DOHH2 (cell line): ENCODE results near the gene ARHGAP1.

ENCODE experiments used
- H3F3A ChIP-seq: fragments of 200-600 bp; sonication (generic), shearing (Covaris generic); 2 replicates; pipeline ENCODE4 v1.6.0; 2016; ENCODE audit warnings: antibody characterized with exemption, mild to moderate bottlenecking; ENCODE audit not compliant: control insufficient read depth, insufficient read depth
- H3K27ac ChIP-seq: fragments of 200-600 bp; sonication (generic); 2 replicates; pipeline ENCODE4 v1.5.1; 2014; ENCODE audit warnings: low read depth, mild to moderate bottlenecking, low read length, moderate library complexity
- H3K27me3 ChIP-seq: fragments of 200-600 bp; sonication (generic); 2 replicates; pipeline ENCODE4 v1.6.1; 2014; ENCODE audit warnings: mild to moderate bottlenecking, low read length, mixed read lengths; ENCODE audit not compliant: control insufficient read depth
- H3K36me3 ChIP-seq: fragments of 200-600 bp; sonication (generic); 2 replicates; pipeline ENCODE4 v1.6.1; 2014; ENCODE audit warnings: mild to moderate bottlenecking, low read length, moderate library complexity, mixed read lengths; ENCODE audit not compliant: control insufficient read depth
- H3K4me1 ChIP-seq: fragments of 200-600 bp; sonication (generic); 2 replicates; pipeline ENCODE4 v1.6.1; 2014; ENCODE audit warnings: mild to moderate bottlenecking, low read length, mixed read lengths; ENCODE audit not compliant: control insufficient read depth
- H3K4me2 ChIP-seq: fragments of 200-600 bp; sonication (generic); 2 replicates; pipeline ENCODE4 v1.6.0; 2014; ENCODE audit warnings: mild to moderate bottlenecking, low read length, moderate library complexity
- H3K4me3 ChIP-seq: fragments of 200-600 bp; sonication (generic); 2 replicates; pipeline ENCODE4 v1.5.1; 2014; ENCODE audit warnings: mild to moderate bottlenecking, low read length, mixed read lengths
- H3K79me2 ChIP-seq: fragments of 200-600 bp; sonication (generic); 2 replicates; pipeline ENCODE4 v1.6.1; 2014; ENCODE audit warnings: mild to moderate bottlenecking, low read length, mixed read lengths; ENCODE audit not compliant: control insufficient read depth
- H3K9me2 ChIP-seq: fragments of 200-600 bp; sonication (generic); replicated peaks from 2 replicates; pipeline ENCODE4 v1.6.1; 2014; ENCODE audit warnings: mild to moderate bottlenecking, low read length, mixed read lengths; ENCODE audit not compliant: control insufficient read depth
- H3K9me3 ChIP-seq: fragments of 200-600 bp; sonication (generic); 2 replicates; pipeline ENCODE4 v1.6.1; 2014; ENCODE audit warnings: antibody characterized with exemption, low read length, mixed read lengths; ENCODE audit not compliant: control insufficient read depth, insufficient read depth
- H4K20me1 ChIP-seq: fragments of 200-600 bp; sonication (generic); 2 replicates; pipeline ENCODE4 v1.6.0; 2014; ENCODE audit warnings: low read depth, mild to moderate bottlenecking, antibody characterized with exemption, low read length, moderate library complexity; ENCODE audit not compliant: control insufficient read depth, insufficient read depth
- EZH2phosphoT487 ChIP-seq: fragments of 200-600 bp; sonication (generic); IDR thresholded peaks from 2 replicates; pipeline ENCODE4 v1.6.1; 2017; ENCODE audit warnings: borderline replicate concordance, mild to moderate bottlenecking, antibody characterized with exemption, low read length, moderate library complexity, mixed read lengths
- TF ChIP-seq, protein P1 (sequence below): fragments of 200-600 bp; sonication (generic); IDR thresholded peaks from one replicate; pipeline ENCODE4 v1.5.1; 2014; ENCODE audit warnings: antibody characterized with exemption, mild to moderate bottlenecking, low read depth, low read length; ENCODE audit not compliant: poor library complexity, severe bottlenecking

The ARHGAP1 gene

DNA sequence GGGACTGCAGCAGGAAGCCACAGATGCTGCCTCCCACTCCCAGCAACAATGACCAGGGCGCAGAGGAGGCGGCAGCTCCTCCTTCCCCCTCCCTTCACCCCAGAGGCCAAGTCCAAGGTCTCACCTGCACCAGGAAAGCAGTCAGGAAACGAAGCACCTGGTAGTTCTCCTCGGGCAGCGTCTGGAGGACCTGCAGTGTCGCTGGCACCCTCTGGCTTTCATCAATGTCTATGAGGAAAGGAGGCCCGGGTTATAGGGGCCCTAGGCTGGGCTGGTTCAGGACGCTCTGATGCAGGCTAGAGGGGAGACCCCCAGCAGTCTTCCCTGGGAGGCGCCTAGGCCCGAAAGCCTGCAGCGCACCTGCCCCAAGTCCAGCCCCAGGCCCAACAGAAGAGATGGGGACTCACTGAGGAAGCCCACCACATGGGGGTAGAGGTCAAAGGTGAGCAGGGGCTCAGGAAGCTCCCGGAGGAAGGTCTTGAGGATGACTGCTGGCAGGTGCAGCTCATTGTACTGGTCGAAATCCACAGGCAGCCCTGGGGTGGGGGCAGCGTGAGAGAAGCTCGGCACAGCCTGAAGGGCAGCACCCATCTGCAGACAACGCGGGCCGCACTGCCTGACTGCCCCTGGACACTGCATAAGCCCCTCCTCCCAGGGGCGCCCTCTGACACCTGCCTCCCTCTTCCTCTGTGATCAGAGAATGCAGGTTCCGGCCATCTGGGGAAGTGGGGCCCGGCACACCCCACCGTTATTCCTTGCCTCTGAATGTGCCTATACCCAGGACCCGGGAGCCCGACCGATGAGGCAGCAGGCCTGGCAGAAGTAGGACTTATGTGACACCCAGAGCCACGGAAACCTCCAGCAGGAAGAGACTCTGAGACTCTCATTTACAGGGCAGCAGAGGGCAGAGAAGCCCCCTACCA lies 20.9 kb downstream of the ARHGAP1 start:
- no peaks in the 10 kb centered on the region for H3F3A ChIP-seq
- no peak overlapping the region for H3K4me2 ChIP-seq
- no peaks in the 10 kb centered on the region for H4K20me1 ChIP-seq
- peaks cover 25% of the 10 kb centered on the region for H3K4me1 ChIP-seq
- no peaks in the 10 kb centered on the region for H3K9me3 ChIP-seq
- H3K9me2 ChIP-seq = no peaks in the 10 kb centered on the region
- peaks cover 37% of the 10 kb centered on the region for H3K36me3 ChIP-seq
- TF ChIP-seq EZH2phosphoT487 = no peak
- TF ChIP-seq, protein P1, sequence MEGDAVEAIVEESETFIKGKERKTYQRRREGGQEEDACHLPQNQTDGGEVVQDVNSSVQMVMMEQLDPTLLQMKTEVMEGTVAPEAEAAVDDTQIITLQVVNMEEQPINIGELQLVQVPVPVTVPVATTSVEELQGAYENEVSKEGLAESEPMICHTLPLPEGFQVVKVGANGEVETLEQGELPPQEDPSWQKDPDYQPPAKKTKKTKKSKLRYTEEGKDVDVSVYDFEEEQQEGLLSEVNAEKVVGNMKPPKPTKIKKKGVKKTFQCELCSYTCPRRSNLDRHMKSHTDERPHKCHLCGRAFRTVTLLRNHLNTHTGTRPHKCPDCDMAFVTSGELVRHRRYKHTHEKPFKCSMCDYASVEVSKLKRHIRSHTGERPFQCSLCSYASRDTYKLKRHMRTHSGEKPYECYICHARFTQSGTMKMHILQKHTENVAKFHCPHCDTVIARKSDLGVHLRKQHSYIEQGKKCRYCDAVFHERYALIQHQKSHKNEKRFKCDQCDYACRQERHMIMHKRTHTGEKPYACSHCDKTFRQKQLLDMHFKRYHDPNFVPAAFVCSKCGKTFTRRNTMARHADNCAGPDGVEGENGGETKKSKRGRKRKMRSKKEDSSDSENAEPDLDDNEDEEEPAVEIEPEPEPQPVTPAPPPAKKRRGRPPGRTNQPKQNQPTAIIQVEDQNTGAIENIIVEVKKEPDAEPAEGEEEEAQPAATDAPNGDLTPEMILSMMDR = no peak
- H3K4me3 ChIP-seq = no peak overlapping the region
- H3K27ac ChIP-seq = no peak overlapping the region
- H3K27me3 ChIP-seq = no peaks in the 10 kb centered on the region
- H3K79me2 ChIP-seq = no peaks in the 10 kb centered on the region

DNA sequence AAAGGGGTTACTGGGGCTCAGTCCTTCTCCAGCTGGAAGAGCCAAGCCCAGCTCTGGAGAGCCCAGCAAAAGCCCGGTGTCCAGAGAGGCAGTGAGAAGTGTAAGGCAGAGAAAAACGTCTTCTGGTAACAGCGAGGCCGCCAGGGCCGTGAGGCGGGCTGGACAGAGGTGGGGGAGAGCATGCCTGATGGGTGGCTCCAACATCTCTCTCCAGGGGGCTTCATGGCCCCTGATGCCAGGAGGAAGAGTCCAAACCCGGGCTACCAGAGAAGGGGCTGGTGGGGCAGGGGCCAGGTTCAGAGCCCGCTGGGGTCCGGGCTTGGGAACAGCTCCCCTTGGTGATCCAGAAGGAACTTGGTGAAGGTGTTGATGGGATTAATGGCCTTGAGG lies 21.7 kb downstream of the ARHGAP1 start:
- H3K27ac ChIP-seq = no peak overlapping the region
- H3K79me2 ChIP-seq = no peaks in the 10 kb centered on the region
- TF ChIP-seq, protein P1 = no peak
- no peak for TF ChIP-seq EZH2phosphoT487
- H4K20me1 ChIP-seq = no peaks in the 10 kb centered on the region
- no peak overlapping the region for H3K4me2 ChIP-seq
- H3K9me2 ChIP-seq = no peaks in the 10 kb centered on the region
- no peaks in the 10 kb centered on the region for H3F3A ChIP-seq
- H3K27me3 ChIP-seq = no peaks in the 10 kb centered on the region
- no peaks in the 10 kb centered on the region for H3K9me3 ChIP-seq
- H3K36me3 ChIP-seq = peaks cover 39% of the 10 kb centered on the region
- peaks cover 32% of the 10 kb centered on the region for H3K4me1 ChIP-seq
- H3K4me3 ChIP-seq = no peak overlapping the region

DNA sequence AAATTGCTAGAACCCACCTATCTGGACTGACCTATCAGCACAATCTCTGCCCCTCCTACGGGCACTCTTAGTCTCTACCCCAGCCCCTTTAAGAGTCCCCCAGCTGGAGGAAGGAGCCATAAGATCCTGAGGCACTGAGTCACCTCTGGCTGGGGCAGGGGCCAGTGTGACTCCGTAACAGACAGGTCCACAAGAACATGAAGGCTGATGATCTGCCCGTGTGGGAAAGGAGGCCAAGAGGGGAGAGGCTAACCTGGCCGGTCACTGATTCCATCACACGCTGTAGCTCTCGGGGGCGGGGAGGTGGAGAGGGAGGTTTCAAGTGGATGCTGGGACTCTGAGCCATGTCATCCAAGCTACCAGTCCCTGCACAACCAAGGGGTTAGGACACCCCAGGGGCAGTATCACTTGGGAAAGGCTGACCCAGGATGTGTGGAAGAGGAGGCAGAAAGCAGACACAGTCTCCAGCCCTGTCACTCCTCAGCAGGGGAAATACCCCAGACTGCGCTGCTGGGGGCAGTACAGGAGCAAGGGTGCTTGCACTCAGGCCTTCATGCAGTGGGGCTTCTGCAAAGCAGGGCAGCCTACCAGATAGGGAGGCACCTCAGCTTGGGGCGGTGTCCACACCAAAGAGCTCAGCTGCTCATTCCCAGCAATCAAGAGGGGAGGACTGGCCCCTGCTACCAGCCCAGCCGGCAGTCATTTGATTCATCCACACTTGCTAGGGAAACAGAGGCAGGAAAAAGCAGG lies 22.3 kb downstream of the ARHGAP1 start:
- Histone ChIP-seq H3K9me3 (no peaks in the 10 kb centered on the region), H3K36me3 (peaks cover 45% of the 10 kb centered on the region), H3K27ac (no peak overlapping the region), H4K20me1 (no peaks in the 10 kb centered on the region), H3K4me2 (no peak overlapping the region), H3K9me2 (no peaks in the 10 kb centered on the region), H3K4me1 (peaks cover 34% of the 10 kb centered on the region), H3K79me2 (no peaks in the 10 kb centered on the region), H3K27me3 (no peaks in the 10 kb centered on the region), H3K4me3 (no peak overlapping the region), H3F3A (no peaks in the 10 kb centered on the region)
- TF ChIP-seq, protein P1 = no peak
- no peak for TF ChIP-seq EZH2phosphoT487
